NK-92 (cell line): Measurements from ENCODE around the gene RUFY3.

Source experiments
- DNase-seq: peaks from one replicate; lab custom pipeline; 2025; ENCODE audit not compliant: unreplicated experiment; lab: John Stamatoyannopoulos, UW

The RUFY3 gene

GRCh38 chr4:70772929-70773555, 51.3 kb downstream of the RUFY3 start:
- no peak for DNase-seq

- DNase-seq, result no peak
These were observed 57.2 kb downstream of the RUFY3 start for GRCh38 chr4:70778888-70779422.

- DNase-seq, result no peak
These were observed 61.3 kb downstream of the RUFY3 start for GRCh38 chr4:70783096-70783495.

GRCh38 chr4:70787496-70787895, 65.7 kb downstream of the RUFY3 start:
- DNase-seq, result no peak

- DNase-seq, result no peak
These were observed 67.0 kb downstream of the RUFY3 start for GRCh38 chr4:70788733-70789132.

- no peak for DNase-seq
These were observed 71.9 kb downstream of the RUFY3 start for GRCh38 chr4:70793626-70794025.

- no peak for DNase-seq
These were observed 79.6 kb downstream of the RUFY3 start for GRCh38 chr4:70801265-70801809.

- no peak for DNase-seq
These were observed 81.3 kb downstream of the RUFY3 start for GRCh38 chr4:70802928-70803580.

- no peak for DNase-seq
These were observed 86.4 kb downstream of the RUFY3 start for GRCh38 chr4:70808151-70808550.

GRCh38 chr4:70815370-70815769, 93.6 kb downstream of the RUFY3 start:
- no peak for DNase-seq

- DNase-seq, result no peak
These were observed 95.1 kb downstream of the RUFY3 start for GRCh38 chr4:70816894-70817293.

GRCh38 chr4:70818173-70818855, 96.5 kb downstream of the RUFY3 start:
- no peak for DNase-seq

GRCh38 chr4:70818921-70819320, 97.2 kb downstream of the RUFY3 start:
- DNase-seq, result no peak

GRCh38 chr4:70829015-70829414, 107.3 kb downstream of the RUFY3 start:
- no peak for DNase-seq

GRCh38 chr4:70829492-70829891, 107.7 kb downstream of the RUFY3 start:
- DNase-seq, result no peak

- DNase-seq, result no peak
These were observed 108.3 kb downstream of the RUFY3 start for GRCh38 chr4:70830054-70830453.

- DNase-seq, result no peak
These were observed 109.5 kb downstream of the RUFY3 start for GRCh38 chr4:70831293-70831692.

GRCh38 chr4:70833675-70834074, 111.9 kb downstream of the RUFY3 start:
- no peak for DNase-seq

- DNase-seq, result no peak
These were observed 114.3 kb downstream of the RUFY3 start for GRCh38 chr4:70836081-70836480.

- no peak for DNase-seq
These were observed 116.4 kb downstream of the RUFY3 start for GRCh38 chr4:70838204-70838603.

GRCh38 chr4:70838666-70839588, 117.2 kb downstream of the RUFY3 start:
- no peak for DNase-seq
